Activated CD8-positive, alpha-beta memory T cell treated with anti-CD3 and anti-CD28 coated beads, Interleukin-2, amount 50 U/mL, for 24 hours (primary cell): ENCODE measurements around the gene FGD2.

ENCODE experiments used
- DNase-seq: peaks from one replicate; pipeline ENCODE4 v3.0.0-alpha.2; 2020; ENCODE audit errors: extremely low read depth

FGD2 gene

GRCh38 chr6:37018198-37019064, 13.0 kb downstream of the FGD2 start:
- peak; percentile 79 for DNase-seq

GRCh38 chr6:37019065-37019450, 13.6 kb downstream of the FGD2 start:
- no peak for DNase-seq

GRCh38 chr6:37020381-37020780, 14.9 kb downstream of the FGD2 start:
- no peak for DNase-seq

- DNase-seq, result no peak
These were observed 15.4 kb downstream of the FGD2 start for GRCh38 chr6:37020812-37021211.

- DNase-seq, result no peak
These were observed 16.1 kb downstream of the FGD2 start for GRCh38 chr6:37021356-37022129.

GRCh38 chr6:37022135-37022863, 16.8 kb downstream of the FGD2 start:
- no peak for DNase-seq

DNA sequence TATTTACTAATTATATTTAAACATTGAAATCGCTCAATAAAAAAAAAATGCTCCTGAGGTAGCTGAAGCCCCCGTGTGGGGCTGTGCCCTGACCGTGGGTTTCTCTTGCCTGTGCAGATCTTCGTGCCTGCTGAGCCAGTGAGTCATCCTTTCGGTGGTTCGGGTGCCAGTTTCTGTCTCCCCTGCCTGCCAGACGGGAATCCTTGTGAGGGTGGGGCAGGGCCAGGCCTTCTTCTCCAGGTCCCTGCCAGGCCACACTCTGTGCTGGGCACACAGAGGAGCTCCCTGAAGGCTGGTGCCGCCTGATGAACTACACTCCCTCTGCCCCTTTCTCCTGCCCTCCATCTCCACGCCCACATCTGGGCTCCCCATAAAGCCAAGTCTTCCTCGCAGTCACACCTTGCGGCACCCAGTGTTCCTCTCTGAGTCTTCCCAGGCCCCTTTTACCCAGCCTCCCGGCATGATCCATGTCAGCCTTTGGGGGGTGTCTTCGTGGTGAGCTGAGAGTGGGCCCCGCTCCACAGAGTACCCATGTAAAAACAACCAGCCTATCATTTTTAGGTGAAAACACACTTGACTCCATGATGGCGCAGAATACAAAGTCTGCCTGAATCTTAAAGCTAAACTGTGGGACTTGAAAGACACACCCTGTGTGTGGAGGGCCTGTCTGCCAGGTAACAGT, 19.3 kb downstream of the FGD2 start:
- no peak for DNase-seq

GRCh38 chr6:37025621-37026466, 20.4 kb downstream of the FGD2 start:
- no peak for DNase-seq

GRCh38 chr6:37027036-37027720, 21.7 kb downstream of the FGD2 start:
- DNase-seq, result no peak

- no peak for DNase-seq
These were observed 22.5 kb downstream of the FGD2 start for GRCh38 chr6:37027811-37028469.

DNA sequence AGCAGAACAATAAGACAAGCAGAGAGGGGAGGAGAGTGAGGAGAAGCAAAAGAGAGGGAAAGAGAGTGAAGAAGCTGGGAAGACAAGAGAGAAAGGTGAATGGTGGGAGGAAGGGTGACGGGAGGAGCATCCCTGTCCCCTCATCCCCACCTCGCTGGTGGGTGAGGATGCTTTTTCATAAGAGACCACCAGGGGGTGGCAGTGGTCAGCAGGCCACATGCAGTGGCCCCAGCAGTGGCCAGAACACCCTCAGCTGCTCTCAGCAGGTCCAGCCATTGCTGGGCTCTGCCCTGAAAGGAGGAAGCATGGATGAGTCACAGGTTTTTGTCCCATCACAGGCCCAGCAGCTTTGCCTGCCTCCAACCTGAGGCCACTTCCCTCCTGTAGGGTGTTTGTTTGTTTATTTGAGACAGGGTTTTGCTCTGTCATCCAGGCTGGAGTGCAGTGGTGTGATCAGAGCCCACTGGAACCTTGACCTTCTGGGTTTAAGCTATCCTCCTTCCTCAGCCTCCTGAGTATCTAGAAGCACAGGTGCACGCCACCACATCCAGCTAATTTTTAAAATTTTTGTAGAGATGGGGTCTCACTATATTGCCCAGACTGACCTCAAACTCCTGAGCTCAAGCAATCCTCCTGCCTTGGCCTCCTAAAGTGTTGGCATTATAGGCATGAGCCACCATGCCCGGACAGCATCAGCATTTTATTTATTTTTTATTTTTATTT, 24.0 kb downstream of the FGD2 start:
- no peak for DNase-seq

DNA sequence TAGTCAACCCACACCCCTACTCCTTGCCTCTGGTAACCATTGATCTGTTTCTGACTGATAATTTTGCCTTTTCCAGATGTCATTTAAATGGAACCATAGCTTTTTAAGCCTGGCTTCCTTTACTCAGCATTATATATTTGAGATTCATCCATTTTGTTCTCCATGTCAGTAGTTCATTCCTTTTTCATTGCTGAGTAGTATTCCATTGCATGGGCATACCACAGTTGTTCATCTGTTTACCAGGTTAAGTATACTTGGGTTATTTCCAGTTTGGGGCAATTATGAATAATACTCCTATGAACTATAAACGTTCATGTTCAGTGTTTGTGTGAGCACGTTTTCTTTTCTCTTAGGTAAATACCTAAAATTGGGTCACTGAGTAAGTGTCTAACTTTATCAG, 25.1 kb downstream of the FGD2 start:
- DNase-seq, result no peak

- no peak for DNase-seq
These were observed 26.8 kb downstream of the FGD2 start for GRCh38 chr6:37032239-37032638.

GRCh38 chr6:37033255-37033654, 27.8 kb downstream of the FGD2 start:
- DNase-seq, result peak; percentile 23

DNA sequence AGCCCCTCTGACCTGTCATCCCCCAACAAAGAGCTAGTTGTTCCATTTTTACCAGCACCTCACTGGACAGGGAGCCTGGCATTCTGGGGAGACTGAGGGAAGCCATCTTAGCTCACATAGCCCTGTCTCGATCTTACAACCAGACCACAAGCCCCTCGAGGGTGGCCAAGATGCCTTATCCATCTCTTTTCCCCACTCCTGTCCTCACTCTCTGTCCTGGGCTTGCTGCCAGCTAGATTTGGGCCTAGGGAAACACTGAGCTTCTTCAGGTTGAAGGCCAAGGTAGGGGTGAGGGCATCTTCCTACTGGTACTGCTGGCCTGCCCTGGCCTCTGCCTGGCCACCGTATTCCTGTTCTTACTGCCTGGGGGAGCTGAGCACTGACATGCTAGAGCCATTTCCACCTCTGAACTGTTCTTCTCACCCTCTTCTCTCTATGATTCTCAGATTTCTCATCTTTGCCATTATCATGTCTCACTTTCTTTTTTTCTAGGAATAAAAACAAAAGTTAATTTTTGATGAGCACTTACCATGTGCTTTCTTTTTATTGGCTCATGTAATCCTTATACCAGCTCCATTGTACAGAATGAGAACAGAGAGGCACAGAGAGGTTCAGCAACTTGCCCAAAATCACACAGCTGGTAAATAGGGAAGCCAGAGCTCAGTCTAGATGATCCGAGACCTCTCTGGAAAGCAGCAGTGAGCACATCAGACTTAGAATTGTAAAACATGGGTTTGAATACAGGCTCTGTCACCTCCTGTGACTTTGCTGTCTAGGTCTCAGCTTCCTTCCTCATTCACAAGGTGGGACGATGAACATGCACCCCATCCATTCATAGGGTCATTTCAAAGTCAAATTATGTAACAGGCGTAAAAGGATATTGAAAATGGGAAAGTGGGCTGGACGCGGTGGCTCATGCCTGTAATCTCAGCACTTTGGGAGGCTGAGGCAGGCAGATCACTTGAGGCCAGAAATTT, 28.7 kb downstream of the FGD2 start:
- DNase-seq, result no peak

DNA sequence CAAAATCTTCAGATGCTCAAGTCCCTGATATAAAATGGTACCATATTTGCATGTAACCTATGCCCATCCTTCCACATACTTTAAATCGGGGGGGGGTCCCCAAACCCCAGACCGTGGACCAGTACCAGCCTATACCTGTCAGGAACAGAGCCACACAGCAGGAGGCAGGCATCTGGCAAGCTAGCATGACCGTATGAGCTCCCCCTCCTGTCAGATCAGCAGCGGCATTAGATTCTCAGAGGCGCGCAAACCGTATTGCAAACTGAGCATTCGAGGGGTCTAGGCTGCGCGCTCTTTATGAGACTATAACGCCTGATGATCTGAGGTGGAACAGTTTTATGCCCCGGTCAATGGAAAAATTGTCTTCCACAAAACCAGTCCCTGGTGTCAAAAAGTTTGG, 30.7 kb downstream of the FGD2 start:
- DNase-seq, result no peak

- no peak for DNase-seq
These were observed 33.1 kb downstream of the FGD2 start for GRCh38 chr6:37038292-37039198.
